GM12878 (cell line): Measurements from ENCODE around the gene OPRM1. TPM values are rescaled to one million over a fixed set of nuclear protein-coding genes. Genes with fewer than 3 reads are reported as not detected.
A peak's percentile ranks its signal among the peaks of the same experiment; 100 is the strongest.

ENCODE experiments used
- ATAC-seq: fragments of 200-7000 bp; cut with Tn5 transposase; 3 replicates; pipeline ENCODE4 v1.9.1; 2020; ENCODE audit warnings: mild to moderate bottlenecking, moderate library complexity
- BruUV-seq: library from RNA; stranded (reverse); fragments of 400-500 nt; replicated peaks from 2 replicates; lab custom pipeline; 2021; lab: Mats Ljungman, UMichigan
- CTCF ChIA-PET: fragments of 300-600 bp; sonication (Branson Sonifier 250); formaldehyde crosslinking; extraction: SDS; loops from one replicate; lab custom pipeline; 2021; ENCODE audit warnings: inconsistent platforms; lab: Yijun Ruan, JAX
- POLR2A ChIA-PET: fragments of 350-600 bp; formaldehyde crosslinking; extraction: SDS; loops from one replicate; lab custom pipeline; 2021; ENCODE audit warnings: inconsistent platforms; lab: Charles Lee
- RAD21 ChIA-PET: fragments of 300-600 bp; sonication (Branson Sonifier 250); formaldehyde crosslinking; loops from one replicate; lab custom pipeline; 2023; ENCODE audit warnings: antibody characterized with exemption; ENCODE audit not compliant: unreplicated experiment; lab: Charles Lee
- SMC1A ChIA-PET: fragments of 300-600 bp; sonication (Branson Sonifier 250); formaldehyde crosslinking; loops from one replicate; lab custom pipeline; 2023; ENCODE audit not compliant: unreplicated experiment, uncharacterized antibody; lab: Charles Lee
- DNase-seq: peaks from one replicate; pipeline ENCODE4 v3.0.0-alpha.2; 2011; ENCODE audit warnings: low read depth, low spot score
- FAIRE-seq: peaks from 3 replicates; lab custom pipeline; 2011; peaks lifted over from hg19 to GRCh38; lab: Jason Lieb, UNC
- H2AFZ ChIP-seq: 2 replicates; pipeline ENCODE4 v1.6.0; 2011; ENCODE audit warnings: low read depth, low read length, control low read depth; ENCODE audit not compliant: control insufficient read depth
- H3K27ac ChIP-seq: 2 replicates; pipeline ENCODE4 v1.5.1; 2011; ENCODE audit warnings: control low read depth; ENCODE audit not compliant: control insufficient read depth, insufficient read depth
- H3K27me3 ChIP-seq, 2 experiments: replicated peaks in 1 of 2; 2 replicates each; pipeline versions ENCODE4 v1.6.0 to v1.6.1; 2011; ENCODE audit warnings: low read length in 1 of 2; ENCODE audit not compliant: control insufficient read depth in 2 of 2, insufficient read depth in 2 of 2
- H3K36me3 ChIP-seq, 2 experiments: 2 replicates each; pipeline ENCODE4 v1.5.1; 2011; ENCODE audit warnings: low read length in 1 of 2; ENCODE audit not compliant: control insufficient read depth in 2 of 2, insufficient read depth in 2 of 2
- H3K4me1 ChIP-seq: 2 replicates; pipeline ENCODE4 v1.6.1; 2011; ENCODE audit warnings: mild to moderate bottlenecking, low read length, moderate library complexity, mixed read lengths; ENCODE audit not compliant: control insufficient read depth, insufficient read depth
- H3K4me2 ChIP-seq: 2 replicates; pipeline ENCODE4 v1.6.0; 2011; ENCODE audit warnings: control low read depth; ENCODE audit not compliant: control insufficient read depth, insufficient read depth
- H3K4me3 ChIP-seq: fragments of 200-600 bp; sonication (generic); 2 replicates; pipeline ENCODE4 v1.5.1; 2016
- H3K79me2 ChIP-seq: 2 replicates; pipeline ENCODE4 v1.6.0; 2011; ENCODE audit warnings: low read length; ENCODE audit not compliant: control insufficient read depth, insufficient read depth
- H3K9ac ChIP-seq: 2 replicates; pipeline ENCODE4 v1.8.0; 2011; ENCODE audit warnings: low read length, control low read depth, mixed read lengths; ENCODE audit not compliant: control insufficient read depth, insufficient read depth
- H3K9me3 ChIP-seq: replicated peaks from 3 replicates; pipeline ENCODE4 v1.5.1; 2011; ENCODE audit warnings: mild to moderate bottlenecking, low read length; ENCODE audit not compliant: control insufficient read depth, insufficient read depth
- H4K20me1 ChIP-seq: 2 replicates; pipeline ENCODE4 v1.6.0; 2011; ENCODE audit not compliant: control insufficient read depth, insufficient read depth
- BACH1 ChIP-seq: fragments of 450-650 bp; IDR thresholded peaks from 2 replicates; pipeline ENCODE4 v1.6.1; 2017; ENCODE audit warnings: mild to moderate bottlenecking, borderline replicate concordance
- CHD1 ChIP-seq: IDR thresholded peaks from 2 replicates; pipeline ENCODE4 v1.6.1; 2012; ENCODE audit warnings: low read depth, low read length, improper control_type of control experiment
- EED ChIP-seq: sonication (generic); IDR thresholded peaks from 2 replicates; pipeline ENCODE4 v1.6.1; 2016; ENCODE audit warnings: antibody characterized with exemption, low read depth
- FOXK2 ChIP-seq: fragments of 450-650 bp; IDR thresholded peaks from 2 replicates; pipeline ENCODE4 v1.6.1; 2017; ENCODE audit warnings: mild to moderate bottlenecking, moderate library complexity
- NFIC ChIP-seq: IDR thresholded peaks from 2 replicates; pipeline ENCODE4 v1.6.1; 2012; ENCODE audit warnings: low read depth, mild to moderate bottlenecking, inconsistent platforms, low read length, moderate library complexity
- RBBP5 ChIP-seq: fragments of 200-600 bp; sonication (generic); conservative IDR thresholded peaks from 2 replicates; pipeline ENCODE4 v1.6.1; 2016
- SIX5 ChIP-seq: IDR thresholded peaks from 2 replicates; pipeline ENCODE4 v1.6.1; 2011; ENCODE audit warnings: mild to moderate bottlenecking, low read depth, low read length, moderate library complexity; ENCODE audit not compliant: severe bottlenecking
- SPI1 ChIP-seq: IDR thresholded peaks from 2 replicates; pipeline ENCODE4 v1.6.1; 2011; ENCODE audit warnings: low read depth, mild to moderate bottlenecking, low read length, moderate library complexity, borderline replicate concordance; ENCODE audit not compliant: insufficient read depth
- SREBF2 ChIP-seq: IDR thresholded peaks from 2 replicates; pipeline ENCODE4 v1.6.1; 2012; ENCODE audit warnings: mild to moderate bottlenecking, low read length
- STAT3 ChIP-seq: IDR thresholded peaks from 2 replicates; pipeline ENCODE4 v1.6.1; 2011; ENCODE audit warnings: low read depth, low read length, improper control_type of control experiment
- TCF7 ChIP-seq: IDR thresholded peaks from 2 replicates; pipeline ENCODE4 v1.6.1; 2014; ENCODE audit warnings: antibody characterized with exemption, borderline replicate concordance
- WRNIP1 ChIP-seq: IDR thresholded peaks from 2 replicates; pipeline ENCODE4 v1.6.1; 2011; ENCODE audit warnings: low read depth, low read length, improper control_type of control experiment, borderline replicate concordance
- ZNF207 ChIP-seq: fragments of 450-650 bp; IDR thresholded peaks from 2 replicates; pipeline ENCODE4 v1.6.1; 2014; ENCODE audit warnings: antibody characterized with exemption, mild to moderate bottlenecking, borderline replicate concordance
- WGBS: methylation state at CpG from one replicate; pipeline ENCODE4 v1.1.6; 2016; ENCODE audit warnings: low lambda C conversion rate; ENCODE audit not compliant: insufficient replicate concordance, insufficient coverage; ENCODE audit errors: missing lambda C conversion rate; 5-methylcytosine and 5-hydroxymethylcytosine counted together
- in situ Hi-C: fragments of 300-500 bp; cut with MboI; formaldehyde crosslinking; loops from 9 replicates; pipeline ENCODE4 v1.14.3; 2018; ENCODE audit warnings: mixed read lengths
- intact Hi-C: fragments of 100-400 bp; cut with micrococcal nuclease; formaldehyde crosslinking; loops from one replicate; pipeline ENCODE4 v1.14.2; 2022; ENCODE audit not compliant: unreplicated experiment
- polyA plus RNA-seq, 11 experiments: library from polyadenylated mRNA; depleted of rRNA in 4 of 11; unstranded in 6 of 11; stranded (reverse) in 5 of 11; fragments of >200 nt; fragmentation: Nextera tagmentation in 4 of 11; fragmentation: Illumina TruSeq in 1 of 11; extraction: Ambion mirVana in 4 of 11; extraction: Trizol in 1 of 11; gene quantifications; 1 replicate in 1 of 11; 2 replicates in 10 of 11; pipeline versions ENCODE4 v1.2.1 to v1.2.3, GENCODE V29; 2011 to 2016; ENCODE audit warnings: inconsistent platforms in 2 of 11, missing spikeins in 2 of 11, low read depth in 1 of 11
- total RNA-seq, 4 experiments: library from RNA; depleted of rRNA in 3 of 4; stranded (reverse); fragments of >200 nt in 3 of 4; fragmentation: Illumina TruSeq in 1 of 4; extraction: Trizol in 1 of 4; gene quantifications; 2 replicates each; pipeline versions ENCODE4 v1.2.1 to v1.2.3, GENCODE V29; 2013 to 2021
- TF ChIP-seq, protein P1 (sequence below): fragments of 450-650 bp; IDR thresholded peaks from 2 replicates; pipeline ENCODE4 v1.6.1; 2017; ENCODE audit warnings: mild to moderate bottlenecking, low read depth, inconsistent platforms; ENCODE audit not compliant: poor library complexity, severe bottlenecking
- TF ChIP-seq, protein P2 (sequence below): IDR thresholded peaks from 2 replicates; pipeline ENCODE4 v1.6.1; 2012; ENCODE audit warnings: low read depth, low read length, improper control_type of control experiment
- TF ChIP-seq, protein P3 (sequence below): fragments of 450-650 bp; conservative IDR thresholded peaks from 2 replicates; pipeline ENCODE4 v1.6.1; 2017; ENCODE audit warnings: mild to moderate bottlenecking, moderate library complexity

Gene OPRM1
- total and polyA plus RNA-seq, 10 of the 15 experiments (the other 5 are each of a cell fraction or from before 2014, with no cell fraction given) = not detected

DNA sequence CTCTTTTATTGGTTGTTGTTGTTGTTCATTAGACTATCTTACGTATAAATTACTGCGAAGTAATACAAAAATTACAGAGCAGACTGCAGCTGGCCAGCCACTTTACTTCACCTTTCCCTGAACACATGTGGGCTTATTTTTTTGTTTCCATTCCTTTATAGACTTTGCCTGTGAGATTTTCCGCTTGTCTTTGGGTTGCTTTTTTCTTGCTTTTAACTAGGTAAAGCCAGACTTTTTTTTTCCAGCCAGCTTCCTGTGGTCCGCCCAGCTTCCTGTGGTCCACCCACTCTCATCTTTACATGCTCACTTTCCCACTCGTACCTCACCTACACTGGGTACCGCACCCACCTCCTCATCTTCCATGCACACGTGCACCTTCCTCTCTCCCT lies 238.6 kb downstream of the OPRM1 start:
- peak; percentile 11; the same call in 2 of the 3 replicates for ATAC-seq
- H3K4me2 ChIP-seq = no peak overlapping the region
- H3K27me3 ChIP-seq = no peaks in the 10 kb centered on the region
- ChIA-PET POLR2A (interaction anchor here (0.7 to 1.3 kb wide), 3 partner anchors 26 to 124 kb away, joined by 3 to 4 read pairs (median 4); no protein-coding TSS in a partner anchor), CTCF (interaction anchor here (0.7 to 6.6 kb wide), 41 partner anchors 11 to 1047 kb away, joined by 3 to 110 read pairs (median 6); no protein-coding TSS in a partner anchor), RAD21 (interaction anchor here (1.0 to 5.9 kb wide), 23 partner anchors 8 to 314 kb away, joined by 3 to 70 read pairs (median 6); no protein-coding TSS in a partner anchor), SMC1A (interaction anchor here (0.7 to 9.1 kb wide), 28 partner anchors 9 to 766 kb away, joined by 3 to 258 read pairs (median 6); partner anchors contain the start of gene IPCEF1)
- no peak for DNase-seq
- TF ChIP-seq ZNF207 (no peak), EED (no peak), TCF7 (no peak), STAT3 (no peak), RBBP5 (no peak), FOXK2 (no peak), SREBF2 (no peak), SPI1 (no peak), BACH1 (no peak), NFIC (no peak), CHD1 (no peak), WRNIP1 (no peak), SIX5 (no peak)
- TF ChIP-seq, protein P1, sequence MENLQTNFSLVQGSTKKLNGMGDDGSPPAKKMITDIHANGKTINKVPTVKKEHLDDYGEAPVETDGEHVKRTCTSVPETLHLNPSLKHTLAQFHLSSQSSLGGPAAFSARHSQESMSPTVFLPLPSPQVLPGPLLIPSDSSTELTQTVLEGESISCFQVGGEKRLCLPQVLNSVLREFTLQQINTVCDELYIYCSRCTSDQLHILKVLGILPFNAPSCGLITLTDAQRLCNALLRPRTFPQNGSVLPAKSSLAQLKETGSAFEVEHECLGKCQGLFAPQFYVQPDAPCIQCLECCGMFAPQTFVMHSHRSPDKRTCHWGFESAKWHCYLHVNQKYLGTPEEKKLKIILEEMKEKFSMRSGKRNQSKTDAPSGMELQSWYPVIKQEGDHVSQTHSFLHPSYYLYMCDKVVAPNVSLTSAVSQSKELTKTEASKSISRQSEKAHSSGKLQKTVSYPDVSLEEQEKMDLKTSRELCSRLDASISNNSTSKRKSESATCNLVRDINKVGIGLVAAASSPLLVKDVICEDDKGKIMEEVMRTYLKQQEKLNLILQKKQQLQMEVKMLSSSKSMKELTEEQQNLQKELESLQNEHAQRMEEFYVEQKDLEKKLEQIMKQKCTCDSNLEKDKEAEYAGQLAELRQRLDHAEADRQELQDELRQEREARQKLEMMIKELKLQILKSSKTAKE = no peak
- TF ChIP-seq, protein P2, sequence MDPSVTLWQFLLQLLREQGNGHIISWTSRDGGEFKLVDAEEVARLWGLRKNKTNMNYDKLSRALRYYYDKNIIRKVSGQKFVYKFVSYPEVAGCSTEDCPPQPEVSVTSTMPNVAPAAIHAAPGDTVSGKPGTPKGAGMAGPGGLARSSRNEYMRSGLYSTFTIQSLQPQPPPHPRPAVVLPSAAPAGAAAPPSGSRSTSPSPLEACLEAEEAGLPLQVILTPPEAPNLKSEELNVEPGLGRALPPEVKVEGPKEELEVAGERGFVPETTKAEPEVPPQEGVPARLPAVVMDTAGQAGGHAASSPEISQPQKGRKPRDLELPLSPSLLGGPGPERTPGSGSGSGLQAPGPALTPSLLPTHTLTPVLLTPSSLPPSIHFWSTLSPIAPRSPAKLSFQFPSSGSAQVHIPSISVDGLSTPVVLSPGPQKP = no peak
- TF ChIP-seq, protein P3, sequence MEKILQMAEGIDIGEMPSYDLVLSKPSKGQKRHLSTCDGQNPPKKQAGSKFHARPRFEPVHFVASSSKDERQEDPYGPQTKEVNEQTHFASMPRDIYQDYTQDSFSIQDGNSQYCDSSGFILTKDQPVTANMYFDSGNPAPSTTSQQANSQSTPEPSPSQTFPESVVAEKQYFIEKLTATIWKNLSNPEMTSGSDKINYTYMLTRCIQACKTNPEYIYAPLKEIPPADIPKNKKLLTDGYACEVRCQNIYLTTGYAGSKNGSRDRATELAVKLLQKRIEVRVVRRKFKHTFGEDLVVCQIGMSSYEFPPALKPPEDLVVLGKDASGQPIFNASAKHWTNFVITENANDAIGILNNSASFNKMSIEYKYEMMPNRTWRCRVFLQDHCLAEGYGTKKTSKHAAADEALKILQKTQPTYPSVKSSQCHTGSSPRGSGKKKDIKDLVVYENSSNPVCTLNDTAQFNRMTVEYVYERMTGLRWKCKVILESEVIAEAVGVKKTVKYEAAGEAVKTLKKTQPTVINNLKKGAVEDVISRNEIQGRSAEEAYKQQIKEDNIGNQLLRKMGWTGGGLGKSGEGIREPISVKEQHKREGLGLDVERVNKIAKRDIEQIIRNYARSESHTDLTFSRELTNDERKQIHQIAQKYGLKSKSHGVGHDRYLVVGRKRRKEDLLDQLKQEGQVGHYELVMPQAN = no peak
- H3K9me3 ChIP-seq = no peaks in the 10 kb centered on the region; the same call in 2 of the 3 replicates
- no peak overlapping the region for H3K9ac ChIP-seq
- FAIRE-seq = no peak
- no peak overlapping the region for H3K4me3 ChIP-seq
- H3K36me3 ChIP-seq = no peaks in the 10 kb centered on the region
- intact Hi-C loops (loop anchor here (1.0 to 10.0 kb wide), 5 partner anchors 31 to 387 kb away; no protein-coding TSS in a partner anchor), in situ Hi-C loops (loop anchor here (5.0 kb wide), 1 partner anchor 120 kb away; no protein-coding TSS in a partner anchor)
- 31% methylated on average over 7 of the region's 7 CpGs for WGBS
- no peak overlapping the region for H2AFZ ChIP-seq
- peaks cover 2% of the 10 kb centered on the region for H3K79me2 ChIP-seq
- no peaks in the 10 kb centered on the region for H4K20me1 ChIP-seq
- BruUV-seq = no TSS peak
- no peak overlapping the region for H3K27ac ChIP-seq
- peaks cover 7% of the 10 kb centered on the region for H3K4me1 ChIP-seq
